Superior temporal gyrus (tissue), 1 donor: ENCODE results near the gene TMEM120B.
"Not testable (repeated sequence)": the region's sequence is repeated elsewhere in the genome, so short reads cannot be mapped to it uniquely, and the experiment has no call there.

Experiments
- DNase-seq: peaks from one replicate; pipeline ENCODE4 v3.0.0-alpha.2; 2016; ENCODE audit errors: extremely low spot score

Gene TMEM120B

DNA sequence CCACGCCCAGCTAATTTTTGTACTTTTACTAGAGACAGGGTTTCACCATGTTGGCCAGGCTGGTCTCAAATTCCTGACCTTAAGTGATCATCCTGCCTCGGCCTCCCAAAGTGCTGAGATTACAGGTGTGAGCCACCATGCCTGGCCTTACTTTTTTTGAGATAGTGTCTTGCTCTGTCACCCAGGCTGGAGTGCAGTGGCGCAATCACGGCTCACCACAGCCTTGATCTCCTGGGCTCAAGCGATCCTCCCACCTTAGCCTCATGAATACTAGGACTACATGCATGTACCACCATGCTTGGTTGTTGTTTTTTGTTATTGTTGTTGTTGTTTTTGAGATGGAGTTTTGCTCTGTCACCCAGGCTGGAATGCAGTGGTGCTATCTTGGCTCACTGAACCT, 33.0 kb downstream of the TMEM120B start:
- not testable (repeated sequence) for DNase-seq

DNA sequence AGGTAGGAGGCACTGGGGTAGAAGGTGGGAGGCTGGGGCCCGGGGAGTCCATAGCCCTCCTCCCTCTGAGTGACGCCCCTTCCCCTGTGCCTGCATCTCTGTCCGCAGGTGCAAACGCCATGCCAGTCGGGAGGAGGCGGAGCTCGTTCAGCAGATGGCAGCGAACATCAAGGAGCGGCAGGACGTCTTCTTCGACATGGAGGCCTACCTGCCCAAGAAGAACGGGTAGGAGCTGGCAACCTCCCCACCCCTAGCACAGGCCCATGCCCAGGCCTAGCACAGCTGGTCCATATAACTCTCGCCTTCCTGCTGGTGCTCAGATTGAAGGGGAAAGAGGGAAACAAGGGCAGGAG, 35.6 kb downstream of the TMEM120B start:
- no peak for DNase-seq

DNA sequence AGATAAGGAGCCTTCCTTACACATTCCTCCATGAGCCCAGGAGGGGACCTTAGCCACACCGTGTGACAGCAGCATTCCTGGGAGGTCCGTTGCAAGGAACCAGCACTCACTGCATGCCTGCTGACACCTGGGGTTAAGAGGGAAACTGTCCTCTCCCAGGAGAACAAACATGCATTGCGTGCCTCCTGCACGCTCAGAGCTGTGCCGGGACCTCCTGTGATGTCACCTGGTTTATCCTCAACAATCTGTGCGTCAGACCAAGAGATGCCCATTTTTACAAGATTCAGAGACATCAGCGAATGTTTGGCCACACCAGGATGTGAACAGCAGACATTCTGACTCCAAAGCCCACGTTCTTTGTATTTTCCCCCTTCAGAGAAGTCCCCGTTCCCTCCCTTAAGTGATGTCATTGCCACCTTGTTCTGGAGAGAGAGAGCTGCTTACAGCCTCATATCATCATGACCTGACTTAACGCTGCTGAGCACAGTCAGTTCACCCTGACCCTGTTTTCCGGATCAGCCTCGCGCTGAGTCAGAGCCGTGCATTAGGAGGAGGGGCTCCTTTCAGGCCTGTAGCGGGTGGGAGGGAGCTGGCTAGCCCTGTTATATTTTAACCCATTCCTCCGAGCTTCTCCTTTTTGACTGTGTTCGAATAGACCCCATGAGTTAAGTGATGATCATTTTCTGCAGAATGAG, 36.2 kb downstream of the TMEM120B start:
- DNase-seq: no peak

DNA sequence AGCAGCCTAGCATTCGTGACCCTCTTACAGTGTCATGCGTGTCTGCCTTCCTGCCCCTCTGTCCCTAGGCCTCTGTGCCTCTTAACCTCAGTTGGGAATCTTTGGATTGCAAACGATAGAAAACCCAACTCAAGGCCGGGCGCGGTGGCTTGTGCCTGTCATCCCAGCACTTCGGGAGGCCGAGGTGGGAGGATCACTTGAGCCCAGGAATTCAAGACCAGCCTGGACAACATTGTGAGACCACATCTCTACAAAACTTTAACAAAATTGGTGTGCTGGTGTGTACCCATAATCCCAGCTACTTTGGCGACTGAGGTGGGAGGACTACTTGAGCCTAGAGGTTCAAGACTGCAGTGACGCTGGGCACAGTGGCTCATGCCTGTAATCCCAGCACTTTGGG, 36.7 kb downstream of the TMEM120B start:
- DNase-seq: no peak

- no peak for DNase-seq
These were observed 38.0 kb downstream of the TMEM120B start for GRCh38 chr12:121750507-121750955.

DNA sequence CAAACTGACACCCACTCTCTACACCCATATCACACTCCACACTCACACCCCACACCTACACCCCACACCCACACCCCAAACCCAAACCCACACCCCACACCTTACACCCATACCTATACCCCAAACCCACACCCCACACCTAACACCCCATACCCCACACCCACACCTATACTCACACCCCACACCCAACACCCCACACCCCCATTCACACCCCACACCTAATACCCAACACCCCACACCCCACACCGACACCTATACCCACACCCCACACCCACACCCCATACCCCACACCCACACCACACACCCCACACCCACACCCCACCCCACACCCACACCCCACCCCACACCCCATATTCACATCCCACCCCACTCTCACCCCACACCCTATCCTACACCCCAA, 38.5 kb downstream of the TMEM120B start:
- DNase-seq: no peak

GRCh38 chr12:121751749-121752351, 39.3 kb downstream of the TMEM120B start:
- no peak for DNase-seq

- DNase-seq: peak; percentile 88
These were observed 41.3 kb downstream of the TMEM120B start for GRCh38 chr12:121753844-121754264.

DNA sequence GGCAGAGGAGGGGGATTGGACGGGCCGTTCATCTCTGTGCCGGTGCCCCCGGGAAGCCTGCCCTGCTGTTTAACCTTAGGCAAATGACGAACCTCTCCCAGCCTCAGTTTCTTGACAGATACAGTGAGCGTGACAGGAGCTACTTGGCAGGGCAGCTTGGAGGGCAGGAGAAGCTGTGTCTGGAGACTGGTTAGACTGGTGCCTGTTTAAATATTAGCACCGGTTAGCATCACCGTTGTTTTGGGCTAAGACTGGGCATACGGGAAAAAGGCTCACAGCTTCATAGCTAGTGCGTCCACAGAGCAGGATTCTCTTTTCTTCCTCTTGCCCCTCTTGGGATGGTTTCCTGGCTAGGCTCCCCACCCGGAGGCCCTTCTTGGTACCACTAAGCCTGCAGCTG, 42.3 kb downstream of the TMEM120B start:
- DNase-seq: no peak

- no peak for DNase-seq
These were observed 43.0 kb downstream of the TMEM120B start for GRCh38 chr12:121755591-121755990.

GRCh38 chr12:121758536-121758935, 46.0 kb downstream of the TMEM120B start:
- not testable (repeated sequence) for DNase-seq

GRCh38 chr12:121762269-121762668, 49.7 kb downstream of the TMEM120B start:
- no peak for DNase-seq

DNA sequence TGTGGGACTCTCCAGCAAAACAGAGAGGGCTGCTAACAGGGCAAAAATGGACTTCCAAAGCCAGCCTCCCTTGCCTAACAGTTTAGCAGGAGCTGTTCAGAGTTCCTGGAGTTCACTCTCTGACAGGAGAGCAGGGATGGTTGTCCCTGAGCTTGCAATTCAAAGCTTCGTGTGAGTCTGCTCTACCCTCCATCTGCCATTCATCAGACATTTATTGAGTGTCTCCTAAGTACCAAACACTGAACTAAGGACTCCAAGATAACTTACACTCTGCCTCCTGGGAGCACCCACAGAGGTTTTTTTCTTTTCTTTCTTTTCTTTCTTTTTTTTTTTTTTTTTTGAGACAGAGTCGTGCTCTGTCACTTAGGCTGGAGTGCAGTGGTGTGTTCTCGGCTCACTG, 52.3 kb downstream of the TMEM120B start:
- DNase-seq: no peak

DNA sequence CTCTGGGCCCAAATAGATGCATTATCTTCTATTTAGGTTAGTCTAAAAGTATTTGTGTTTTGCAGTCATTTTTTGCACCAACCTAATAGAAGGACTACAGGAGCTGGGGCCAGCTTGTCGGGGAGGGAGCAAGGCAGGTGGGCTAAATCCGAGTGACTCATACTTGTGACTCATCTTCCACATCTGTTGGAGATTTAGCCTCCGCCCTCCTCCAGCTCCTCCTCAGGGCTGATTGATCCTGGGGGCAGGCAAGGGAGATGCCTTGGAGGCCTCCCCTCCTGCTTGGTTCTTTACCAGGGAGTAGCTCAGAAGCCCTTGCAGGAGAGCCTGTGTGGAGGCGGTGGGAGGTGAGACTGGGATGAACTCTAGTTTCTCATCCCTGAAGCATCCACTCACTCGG, 53.0 kb downstream of the TMEM120B start:
- DNase-seq: no peak

DNA sequence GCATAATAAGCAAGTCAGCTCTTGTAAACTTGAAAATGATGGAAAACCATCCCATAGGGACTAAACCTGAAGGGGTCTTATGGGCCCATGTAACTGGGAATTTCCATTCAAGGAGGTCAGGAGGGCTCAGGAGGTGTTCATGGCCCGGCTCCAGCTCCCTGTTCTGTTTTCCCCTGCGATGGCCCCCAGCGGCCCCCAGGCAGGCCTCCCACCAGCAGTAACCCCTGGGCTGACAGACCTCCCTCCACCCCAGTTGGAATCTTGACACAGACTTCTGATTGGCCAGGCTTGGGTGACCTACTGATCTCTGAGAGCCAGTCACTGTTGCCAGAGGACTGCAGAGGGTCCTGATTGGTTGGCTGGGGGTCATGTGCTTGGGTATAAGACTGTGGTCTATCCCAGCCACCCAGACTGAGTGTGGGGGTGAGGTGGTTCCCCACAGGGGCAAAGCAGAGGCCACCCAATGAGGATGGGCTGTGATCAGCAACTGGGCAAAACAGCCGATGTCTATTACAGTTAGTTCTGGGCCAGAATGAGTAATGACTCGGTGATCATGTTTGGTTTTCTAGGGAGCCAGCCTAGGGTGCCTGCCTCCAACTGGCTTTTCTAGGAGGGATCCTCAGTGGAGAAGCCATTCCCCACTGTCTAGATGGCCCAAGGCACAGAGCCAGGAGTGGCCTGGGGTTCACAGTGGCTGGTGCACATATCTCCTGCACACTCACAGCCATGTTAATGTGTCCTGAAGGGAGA, 53.9 kb downstream of the TMEM120B start:
- no peak for DNase-seq

DNA sequence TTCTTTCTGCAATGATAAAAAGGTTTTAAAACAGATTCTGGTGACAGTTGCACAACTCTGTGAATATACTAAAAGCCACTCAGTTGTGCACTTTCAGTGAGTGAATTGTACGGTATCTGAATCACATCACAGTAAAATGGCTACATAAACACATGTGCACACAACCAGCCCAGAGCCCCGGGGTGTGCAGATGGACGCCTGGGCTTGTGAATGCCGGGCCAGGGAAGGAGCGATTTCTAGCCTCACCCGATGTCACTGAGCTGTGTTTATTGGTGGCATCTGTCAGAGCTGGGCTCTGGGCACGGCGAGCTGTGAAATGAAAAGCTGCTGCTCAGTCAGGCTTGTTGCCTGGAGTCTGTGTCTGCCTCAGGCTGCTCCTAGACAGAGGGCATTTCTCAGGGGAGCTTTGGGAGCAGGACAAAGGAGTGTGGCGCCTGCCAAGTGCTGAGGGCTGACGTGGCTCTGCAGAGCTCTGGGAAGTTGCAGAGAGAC, 55.0 kb downstream of the TMEM120B start:
- DNase-seq: peak; percentile 60

DNA sequence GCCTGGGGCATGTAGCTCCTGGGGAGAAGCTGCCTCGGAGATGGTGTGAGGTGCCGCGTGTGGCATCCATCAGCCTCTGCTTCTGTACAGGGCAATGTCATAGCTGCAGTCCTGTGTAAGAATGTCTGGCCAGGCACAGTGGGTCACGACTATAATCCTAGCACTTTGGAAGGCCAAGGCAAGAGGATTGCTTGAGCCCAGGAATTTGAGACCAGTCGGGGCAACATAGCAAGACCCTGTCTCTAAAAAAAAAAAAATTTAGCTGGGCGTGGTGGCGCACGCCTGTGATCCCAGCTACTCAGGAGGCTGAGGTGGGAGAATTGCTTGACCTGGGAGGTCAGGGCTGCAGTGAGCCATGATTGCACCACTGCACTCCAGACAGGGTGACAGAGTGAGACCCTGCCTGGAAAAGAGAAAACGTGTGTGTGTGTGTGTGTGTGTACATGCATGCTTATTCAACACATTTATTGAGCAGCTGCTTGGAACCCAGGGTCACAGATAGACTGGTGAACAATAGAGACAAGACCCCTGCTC, 56.8 kb downstream of the TMEM120B start:
- no peak for DNase-seq

DNA sequence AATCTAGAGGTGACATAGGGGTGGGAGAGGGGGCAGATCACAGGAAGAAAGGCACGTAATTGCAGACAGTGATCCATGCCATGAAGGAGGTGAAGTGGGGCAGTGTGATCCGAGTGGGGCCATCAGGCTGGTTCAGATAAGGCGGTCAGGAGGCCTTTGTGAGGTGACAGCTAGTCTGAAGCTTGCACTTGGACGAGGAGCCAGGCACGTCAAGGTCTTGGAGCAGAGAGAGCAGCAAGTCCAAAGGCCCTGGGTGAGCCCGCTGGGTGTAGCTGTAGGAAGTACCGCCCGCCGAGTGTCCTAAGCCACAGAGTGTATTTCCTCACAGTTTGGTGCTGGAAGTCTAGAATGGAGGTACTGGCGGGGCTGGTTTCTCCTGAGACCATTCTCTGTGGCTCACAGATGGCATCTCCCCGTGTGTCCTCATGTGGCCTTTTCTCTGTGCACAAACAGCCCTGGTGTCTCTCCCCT, 57.3 kb downstream of the TMEM120B start:
- DNase-seq: no peak

DNA sequence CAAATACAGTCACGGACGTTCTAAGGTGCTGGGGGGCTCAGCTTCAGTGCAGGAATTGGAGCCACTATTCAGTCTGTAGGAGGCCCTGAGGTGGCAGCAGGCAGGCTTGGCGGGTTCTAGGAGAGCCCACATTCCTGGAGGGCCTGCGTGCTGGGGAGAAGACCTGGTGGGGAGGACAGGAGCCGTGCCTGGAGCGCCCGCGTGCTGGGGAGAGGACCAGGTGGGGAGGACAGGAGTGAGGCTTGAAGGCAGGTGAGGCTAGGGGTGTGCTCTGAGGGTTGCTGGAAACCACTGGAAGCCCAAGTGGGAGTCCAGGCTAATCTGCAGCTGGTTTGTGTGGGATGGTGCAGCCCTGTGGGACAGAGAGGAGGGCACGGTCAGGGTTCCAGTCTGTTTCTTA, 57.8 kb downstream of the TMEM120B start:
- no peak for DNase-seq

GRCh38 chr12:121770813-121771625, 58.5 kb downstream of the TMEM120B start:
- DNase-seq: no peak

- DNase-seq: peak; percentile 64
These were observed 60.6 kb downstream of the TMEM120B start for GRCh38 chr12:121773011-121773777.
